ENCODE measurements around the gene DIO3. TPM values are rescaled to one million over a fixed set of nuclear protein-coding genes. Genes with fewer than 3 reads are reported as not detected.

DIO3 gene
- polyA plus RNA-seq, 1 donor from 2014 or later: 49.2 TPM

DNA sequence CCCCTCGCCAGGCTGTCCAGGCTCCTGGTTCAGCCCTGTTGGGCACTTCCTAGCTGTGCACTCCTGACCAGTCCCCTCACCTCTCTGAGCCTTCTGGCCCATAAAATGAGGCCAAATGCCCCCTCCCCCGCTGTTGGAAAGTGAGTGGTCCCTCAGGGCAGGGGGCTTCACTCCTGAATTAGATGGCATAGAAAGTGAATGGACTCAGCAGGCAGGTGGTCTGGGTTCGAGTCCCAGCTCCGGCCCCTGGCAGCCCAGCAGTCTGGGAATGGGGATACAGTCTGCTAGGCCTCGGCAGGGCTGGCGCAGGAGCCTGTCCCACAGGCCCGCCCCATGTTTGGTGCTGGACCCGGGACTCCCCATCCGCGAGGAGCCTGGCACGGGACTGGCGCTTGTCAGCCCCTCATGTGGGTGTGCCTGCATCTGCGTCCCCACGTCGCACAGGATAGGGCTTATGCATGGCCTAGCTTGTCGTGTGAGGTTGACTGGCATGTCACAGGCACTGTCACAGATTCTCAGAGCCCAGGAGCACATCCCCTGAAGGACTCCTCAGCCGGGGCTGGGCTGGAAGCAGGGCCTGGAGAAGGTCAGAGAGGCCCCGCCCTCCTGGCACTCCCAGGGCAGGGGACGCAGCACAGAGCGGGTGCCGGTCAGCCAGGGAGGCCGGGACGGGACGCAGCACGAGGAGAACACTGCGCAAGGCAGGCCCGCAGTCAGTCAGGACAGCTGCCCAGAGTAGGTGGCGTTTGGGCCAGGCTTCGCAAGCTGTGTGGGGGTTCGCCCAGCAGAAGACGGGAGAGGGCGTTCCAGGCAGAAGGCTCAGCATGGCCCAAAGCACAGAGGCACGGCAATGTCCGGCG lies 40.5 kb downstream of the DIO3 start:
- Histone ChIP-seq H3K79me2 (replicated peaks; ENCODE audit: insufficient read depth, low read length) (no peaks in the 10 kb centered on the region), H3K9ac (ENCODE audit: low read length) (no peak overlapping the region), H4K20me1 (ENCODE audit: insufficient read depth) (no peaks in the 10 kb centered on the region), H3K9me3 (ENCODE audit: low read length) (no peaks in the 10 kb centered on the region), H2AFZ (ENCODE audit: low read depth, low read length) (no peak overlapping the region), H3K4me3 (ENCODE audit: low read length) (no peak overlapping the region), H3K4me2 (ENCODE audit: low read length) (no peak overlapping the region), H3F3A (ENCODE audit: insufficient read depth, low read length, poor library complexity, severe bottlenecking) (no peaks in the 10 kb centered on the region), H3K9me2 (ENCODE audit: insufficient read depth, low read length) (no peaks in the 10 kb centered on the region), H3K27ac (ENCODE audit: low read length) (no peak overlapping the region), H3K27me3 (ENCODE audit: insufficient read depth, low read depth, low read length) (no peaks in the 10 kb centered on the region), H3K36me3 (ENCODE audit: insufficient read depth, low read length) (no peaks in the 10 kb centered on the region)
- TF ChIP-seq RAD21 (conservative IDR thresholded peaks at IDR 0.05) (no peak), SMC3 (conservative IDR thresholded peaks at IDR 0.05; ENCODE audit: poor library complexity) (no peak), POLR2AphosphoS5 (IDR thresholded peaks at IDR 0.05) (no peak), MXI1 (conservative IDR thresholded peaks at IDR 0.05; ENCODE audit: poor library complexity, severe bottlenecking) (no peak), EZH2 (IDR thresholded peaks at IDR 0.05; ENCODE audit: borderline replicate concordance, insufficient read depth, low read length, poor library complexity, severe bottlenecking) (no peak), EP300 (conservative IDR thresholded peaks at IDR 0.05; ENCODE audit: poor library complexity, severe bottlenecking) (no peak)
- TF ChIP-seq, protein P1, sequence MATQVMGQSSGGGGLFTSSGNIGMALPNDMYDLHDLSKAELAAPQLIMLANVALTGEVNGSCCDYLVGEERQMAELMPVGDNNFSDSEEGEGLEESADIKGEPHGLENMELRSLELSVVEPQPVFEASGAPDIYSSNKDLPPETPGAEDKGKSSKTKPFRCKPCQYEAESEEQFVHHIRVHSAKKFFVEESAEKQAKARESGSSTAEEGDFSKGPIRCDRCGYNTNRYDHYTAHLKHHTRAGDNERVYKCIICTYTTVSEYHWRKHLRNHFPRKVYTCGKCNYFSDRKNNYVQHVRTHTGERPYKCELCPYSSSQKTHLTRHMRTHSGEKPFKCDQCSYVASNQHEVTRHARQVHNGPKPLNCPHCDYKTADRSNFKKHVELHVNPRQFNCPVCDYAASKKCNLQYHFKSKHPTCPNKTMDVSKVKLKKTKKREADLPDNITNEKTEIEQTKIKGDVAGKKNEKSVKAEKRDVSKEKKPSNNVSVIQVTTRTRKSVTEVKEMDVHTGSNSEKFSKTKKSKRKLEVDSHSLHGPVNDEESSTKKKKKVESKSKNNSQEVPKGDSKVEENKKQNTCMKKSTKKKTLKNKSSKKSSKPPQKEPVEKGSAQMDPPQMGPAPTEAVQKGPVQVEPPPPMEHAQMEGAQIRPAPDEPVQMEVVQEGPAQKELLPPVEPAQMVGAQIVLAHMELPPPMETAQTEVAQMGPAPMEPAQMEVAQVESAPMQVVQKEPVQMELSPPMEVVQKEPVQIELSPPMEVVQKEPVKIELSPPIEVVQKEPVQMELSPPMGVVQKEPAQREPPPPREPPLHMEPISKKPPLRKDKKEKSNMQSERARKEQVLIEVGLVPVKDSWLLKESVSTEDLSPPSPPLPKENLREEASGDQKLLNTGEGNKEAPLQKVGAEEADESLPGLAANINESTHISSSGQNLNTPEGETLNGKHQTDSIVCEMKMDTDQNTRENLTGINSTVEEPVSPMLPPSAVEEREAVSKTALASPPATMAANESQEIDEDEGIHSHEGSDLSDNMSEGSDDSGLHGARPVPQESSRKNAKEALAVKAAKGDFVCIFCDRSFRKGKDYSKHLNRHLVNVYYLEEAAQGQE (IDR thresholded peaks at IDR 0.05; ENCODE audit: borderline replicate concordance): no peak
- TF ChIP-seq, protein P2, sequence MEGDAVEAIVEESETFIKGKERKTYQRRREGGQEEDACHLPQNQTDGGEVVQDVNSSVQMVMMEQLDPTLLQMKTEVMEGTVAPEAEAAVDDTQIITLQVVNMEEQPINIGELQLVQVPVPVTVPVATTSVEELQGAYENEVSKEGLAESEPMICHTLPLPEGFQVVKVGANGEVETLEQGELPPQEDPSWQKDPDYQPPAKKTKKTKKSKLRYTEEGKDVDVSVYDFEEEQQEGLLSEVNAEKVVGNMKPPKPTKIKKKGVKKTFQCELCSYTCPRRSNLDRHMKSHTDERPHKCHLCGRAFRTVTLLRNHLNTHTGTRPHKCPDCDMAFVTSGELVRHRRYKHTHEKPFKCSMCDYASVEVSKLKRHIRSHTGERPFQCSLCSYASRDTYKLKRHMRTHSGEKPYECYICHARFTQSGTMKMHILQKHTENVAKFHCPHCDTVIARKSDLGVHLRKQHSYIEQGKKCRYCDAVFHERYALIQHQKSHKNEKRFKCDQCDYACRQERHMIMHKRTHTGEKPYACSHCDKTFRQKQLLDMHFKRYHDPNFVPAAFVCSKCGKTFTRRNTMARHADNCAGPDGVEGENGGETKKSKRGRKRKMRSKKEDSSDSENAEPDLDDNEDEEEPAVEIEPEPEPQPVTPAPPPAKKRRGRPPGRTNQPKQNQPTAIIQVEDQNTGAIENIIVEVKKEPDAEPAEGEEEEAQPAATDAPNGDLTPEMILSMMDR (IDR thresholded peaks at IDR 0.05; ENCODE audit: poor library complexity, severe bottlenecking): no peak

DNA sequence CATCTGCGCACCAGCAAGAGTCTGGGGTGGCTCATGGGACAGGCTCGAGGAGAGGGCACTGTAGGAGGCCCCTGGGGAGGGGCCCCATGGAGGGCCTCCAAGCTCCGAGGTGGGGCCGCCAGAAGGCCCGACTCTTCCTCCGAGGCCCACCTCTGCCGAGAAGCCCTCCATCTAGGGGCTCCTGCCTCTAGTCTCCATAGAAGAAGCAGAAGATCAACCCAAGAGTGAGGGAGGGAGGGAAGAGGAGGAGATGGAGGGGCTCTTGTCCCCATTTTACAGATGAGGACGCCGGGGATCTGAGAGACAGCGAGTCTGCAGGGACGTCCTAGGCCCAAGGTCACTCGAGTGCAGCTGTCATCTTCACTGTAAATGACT lies 41.2 kb downstream of the DIO3 start:
- no peak overlapping the region for H3K4me3 ChIP-seq (ENCODE audit: low read length)
- no peak overlapping the region for H3K4me2 ChIP-seq (ENCODE audit: low read length)
- no peaks in the 10 kb centered on the region for H3K9me3 ChIP-seq (ENCODE audit: low read length)
- H4K20me1 ChIP-seq (ENCODE audit: insufficient read depth): no peaks in the 10 kb centered on the region
- H2AFZ ChIP-seq (ENCODE audit: low read depth, low read length): no peak overlapping the region
- H3K9ac ChIP-seq (ENCODE audit: low read length): no peak overlapping the region
- H3K9me2 ChIP-seq (ENCODE audit: insufficient read depth, low read length): no peaks in the 10 kb centered on the region
- no peak overlapping the region for H3K27ac ChIP-seq (ENCODE audit: low read length)
- no peaks in the 10 kb centered on the region for H3K27me3 ChIP-seq (ENCODE audit: insufficient read depth, low read depth, low read length)
- no peaks in the 10 kb centered on the region for H3F3A ChIP-seq (ENCODE audit: insufficient read depth, low read length, poor library complexity, severe bottlenecking)
- no peak for TF ChIP-seq SMC3 (conservative IDR thresholded peaks at IDR 0.05; ENCODE audit: poor library complexity)
- TF ChIP-seq POLR2AphosphoS5 (IDR thresholded peaks at IDR 0.05): no peak
- TF ChIP-seq, protein P2 (IDR thresholded peaks at IDR 0.05; ENCODE audit: poor library complexity, severe bottlenecking): no peak
- TF ChIP-seq RAD21 (conservative IDR thresholded peaks at IDR 0.05): no peak
- TF ChIP-seq TAF1 (IDR thresholded peaks at IDR 0.05; ENCODE audit: low read depth): no peak
- TF ChIP-seq, protein P1 (IDR thresholded peaks at IDR 0.05; ENCODE audit: borderline replicate concordance): no peak
- TF ChIP-seq EP300 (conservative IDR thresholded peaks at IDR 0.05; ENCODE audit: poor library complexity, severe bottlenecking): no peak
- no peak for TF ChIP-seq EZH2 (IDR thresholded peaks at IDR 0.05; ENCODE audit: borderline replicate concordance, insufficient read depth, low read length, poor library complexity, severe bottlenecking)
- no peak for TF ChIP-seq MXI1 (conservative IDR thresholded peaks at IDR 0.05; ENCODE audit: poor library complexity, severe bottlenecking)
- no peaks in the 10 kb centered on the region for H3K36me3 ChIP-seq (ENCODE audit: insufficient read depth, low read length)
- H3K79me2 ChIP-seq (replicated peaks; ENCODE audit: insufficient read depth, low read length): no peaks in the 10 kb centered on the region

Measured in neural cell (in vitro differentiated cells).